Activated CD4-positive, CD25-positive, alpha-beta regulatory T cell treated with anti-CD3 and anti-CD28 coated beads, Interleukin-2, amount 50 U/mL, for 24 hours (primary cell): ENCODE results near the gene ADCY5.

Source experiments
- ATAC-seq, 2 donors: fragments of 150-1000 bp; cut with Tn5 transposase; one replicate each; pipeline ENCODE4 v1.10.0; 2021; ENCODE audit warnings: mild to moderate bottlenecking in 1 of 2, moderate library complexity in 1 of 2

Gene ADCY5

GRCh38 chr3:123405021-123405420 lies 43.9 kb downstream of the ADCY5 start:
- ATAC-seq, result no peak

- ATAC-seq, result no peak
Measured at GRCh38 chr3:123404391-123404790, 44.5 kb downstream of the ADCY5 start.

- ATAC-seq, result no peak
Measured at GRCh38 chr3:123401836-123402530, 46.9 kb downstream of the ADCY5 start.

- ATAC-seq, result no peak
Measured at GRCh38 chr3:123400169-123400568, 48.7 kb downstream of the ADCY5 start.

- ATAC-seq, result no peak
Measured at GRCh38 chr3:123399653-123400052, 49.2 kb downstream of the ADCY5 start.

GRCh38 chr3:123397921-123398785 lies 50.7 kb downstream of the ADCY5 start:
- peak in 1 of 2 donors; percentile 5 for ATAC-seq

- no peak for ATAC-seq
Measured at GRCh38 chr3:123397050-123397590, 51.8 kb downstream of the ADCY5 start.

GRCh38 chr3:123396171-123397049 lies 52.5 kb downstream of the ADCY5 start:
- ATAC-seq, result no peak

GRCh38 chr3:123395235-123395634 lies 53.7 kb downstream of the ADCY5 start:
- no peak for ATAC-seq

- ATAC-seq, result no peak
Measured at GRCh38 chr3:123394391-123395020, 54.4 kb downstream of the ADCY5 start.

GRCh38 chr3:123392871-123393620 lies 55.8 kb downstream of the ADCY5 start:
- ATAC-seq, result no peak

- ATAC-seq, result no peak
Measured at GRCh38 chr3:123392368-123392767, 56.5 kb downstream of the ADCY5 start.

GRCh38 chr3:123390865-123391600 lies 57.9 kb downstream of the ADCY5 start:
- ATAC-seq, result no peak

GRCh38 chr3:123389628-123389918 lies 59.3 kb downstream of the ADCY5 start:
- ATAC-seq, result no peak

- no peak for ATAC-seq
Measured at GRCh38 chr3:123388811-123389627, 59.9 kb downstream of the ADCY5 start.

GRCh38 chr3:123388042-123388441 lies 60.8 kb downstream of the ADCY5 start:
- no peak for ATAC-seq

GRCh38 chr3:123387532-123387931 lies 61.4 kb downstream of the ADCY5 start:
- ATAC-seq, result no peak

GRCh38 chr3:123386477-123387040 lies 62.3 kb downstream of the ADCY5 start:
- ATAC-seq, result no peak

- no peak for ATAC-seq
Measured at GRCh38 chr3:123385981-123386380, 62.9 kb downstream of the ADCY5 start.

GRCh38 chr3:123385499-123385898 lies 63.4 kb downstream of the ADCY5 start:
- no peak for ATAC-seq
